Erythroblast (primary cell): ENCODE results near the gene PRODH.
"Not testable (repeated sequence)": the region's sequence is repeated elsewhere in the genome, so short reads cannot be mapped to it uniquely, and the experiment has no call there.

Experiments used
- DNase-seq, 2 experiments: peaks; one replicate each; lab custom pipeline; 2025; lab: John Stamatoyannopoulos, UW
- GATA1 ChIP-seq: IDR thresholded peaks from 2 replicates; pipeline ENCODE4 v1.6.1; 2011; ENCODE audit warnings: low read depth, mild to moderate bottlenecking, control low read depth, low read length, moderate library complexity
- POLR2A ChIP-seq: IDR thresholded peaks from 2 replicates; pipeline ENCODE4 v1.6.1; 2011; ENCODE audit warnings: mild to moderate bottlenecking, low read length

The PRODH gene

GRCh38 chr22:18935889-18936529 lies at the start of gene PRODH:
TSS of gene PRODH (minus strand) at chr22:18936293. CDS start at chr22:18936287, 6 bp downstream.
- no peak for DNase-seq
- TF ChIP-seq GATA1 (no peak), POLR2A (no peak)

- DNase-seq, result no peak
- no peak for TF ChIP-seq POLR2A
- no peak for TF ChIP-seq GATA1
Measured at GRCh38 chr22:18985780-18986179, 49.7 kb upstream of the PRODH start.

GRCh38 chr22:18984564-18984963 lies 48.5 kb upstream of the PRODH start:
- no peak for TF ChIP-seq POLR2A
- TF ChIP-seq GATA1, result no peak
- no peak for DNase-seq

- no peak for DNase-seq
- TF ChIP-seq GATA1 (no peak), POLR2A (no peak)
Measured at GRCh38 chr22:18983120-18983651, 47.1 kb upstream of the PRODH start.

GRCh38 chr22:18980829-18981228 lies 44.7 kb upstream of the PRODH start:
- DNase-seq, result peak; percentile 7 to 11
- TF ChIP-seq POLR2A, result no peak
- TF ChIP-seq GATA1, result no peak

- TF ChIP-seq POLR2A (no peak), GATA1 (no peak)
- no peak for DNase-seq
Measured at GRCh38 chr22:18979957-18980356, 43.9 kb upstream of the PRODH start.

- TF ChIP-seq POLR2A, result no peak
- TF ChIP-seq GATA1, result no peak
- DNase-seq, result no peak
Measured at GRCh38 chr22:18978506-18978905, 42.4 kb upstream of the PRODH start.

GRCh38 chr22:18977824-18978425 lies 41.8 kb upstream of the PRODH start:
- no peak for DNase-seq
- TF ChIP-seq GATA1 (no peak), POLR2A (no peak)

- DNase-seq, result no peak
- TF ChIP-seq POLR2A (no peak), GATA1 (no peak)
Measured at GRCh38 chr22:18976197-18976751, 40.2 kb upstream of the PRODH start.

GRCh38 chr22:18975434-18976196 lies 39.5 kb upstream of the PRODH start:
- no peak for DNase-seq
- no peak for TF ChIP-seq POLR2A
- no peak for TF ChIP-seq GATA1

GRCh38 chr22:18974477-18975180 lies 38.5 kb upstream of the PRODH start:
- TF ChIP-seq POLR2A (no peak), GATA1 (no peak)

GRCh38 chr22:18973264-18974031 lies 37.4 kb upstream of the PRODH start:
- DNase-seq, result no peak
- TF ChIP-seq POLR2A (no peak), GATA1 (no peak)

More at GRCh38 chr22:18974477-18975180, 38.5 kb upstream of the PRODH start:
- no peak for DNase-seq

- not testable (repeated sequence) for DNase-seq
Measured at GRCh38 chr22:18972591-18972990, 36.5 kb upstream of the PRODH start.

GRCh38 chr22:18972029-18972428 lies 35.9 kb upstream of the PRODH start:
- DNase-seq, result not testable (repeated sequence)
